ENCODE data around the gene CCNO.

The CCNO gene, protein sequence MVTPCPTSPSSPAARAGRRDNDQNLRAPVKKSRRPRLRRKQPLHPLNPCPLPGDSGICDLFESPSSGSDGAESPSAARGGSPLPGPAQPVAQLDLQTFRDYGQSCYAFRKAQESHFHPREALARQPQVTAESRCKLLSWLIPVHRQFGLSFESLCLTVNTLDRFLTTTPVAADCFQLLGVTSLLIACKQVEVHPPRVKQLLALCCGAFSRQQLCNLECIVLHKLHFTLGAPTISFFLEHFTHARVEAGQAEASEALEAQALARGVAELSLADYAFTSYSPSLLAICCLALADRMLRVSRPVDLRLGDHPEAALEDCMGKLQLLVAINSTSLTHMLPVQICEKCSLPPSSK

DNA sequence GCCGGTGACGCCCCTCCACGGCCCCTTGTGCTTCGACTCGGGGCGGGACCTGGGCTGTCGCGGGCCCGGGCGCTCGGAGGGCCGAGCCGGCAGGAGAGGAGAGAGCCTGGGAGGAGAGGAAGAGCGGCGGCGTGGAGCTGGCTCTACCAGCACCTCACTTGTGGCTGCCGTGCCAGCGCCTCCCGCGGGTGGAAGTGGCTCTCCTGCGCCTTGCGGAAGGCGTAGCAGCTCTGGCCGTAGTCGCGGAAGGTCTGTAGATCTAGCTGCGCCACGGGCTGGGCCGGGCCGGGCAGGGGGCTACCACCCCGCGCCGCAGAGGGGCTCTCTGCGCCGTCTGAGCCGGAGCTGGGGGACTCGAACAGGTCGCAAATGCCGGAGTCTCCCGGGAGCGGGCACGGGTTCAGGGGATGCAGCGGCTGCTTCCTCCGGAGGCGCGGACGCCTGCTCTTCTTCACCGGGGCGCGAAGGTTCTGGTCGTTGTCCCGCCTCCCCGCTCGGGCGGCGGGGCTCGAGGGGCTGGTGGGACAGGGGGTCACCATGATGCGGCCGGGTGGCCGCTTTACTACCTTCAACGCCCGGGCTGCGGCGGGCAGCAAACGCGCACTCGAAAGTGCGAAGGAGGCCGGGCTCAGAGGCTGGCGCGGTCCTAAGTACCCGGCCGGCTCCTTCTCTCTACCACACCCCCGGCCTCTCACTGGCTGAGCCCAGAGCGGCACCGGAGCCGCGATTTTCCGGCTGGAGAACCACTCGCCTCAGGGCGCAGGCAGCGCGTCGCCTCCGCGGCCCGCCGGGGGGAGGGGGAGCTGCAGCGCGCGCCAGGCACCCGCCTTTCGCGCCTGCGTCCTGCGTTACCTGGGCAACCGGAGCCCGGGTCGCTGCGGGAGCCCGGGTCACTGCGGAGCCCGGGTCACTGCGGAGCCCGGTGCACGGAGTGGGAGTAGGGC, at the start of gene CCNO:
CCNO (minus strand) TSS at position 624 of the 944 bp plus-strand sequence; CDS start at position 539, 85 bp downstream.
- DNase-seq, result peak; percentile 50 to 63

DNA sequence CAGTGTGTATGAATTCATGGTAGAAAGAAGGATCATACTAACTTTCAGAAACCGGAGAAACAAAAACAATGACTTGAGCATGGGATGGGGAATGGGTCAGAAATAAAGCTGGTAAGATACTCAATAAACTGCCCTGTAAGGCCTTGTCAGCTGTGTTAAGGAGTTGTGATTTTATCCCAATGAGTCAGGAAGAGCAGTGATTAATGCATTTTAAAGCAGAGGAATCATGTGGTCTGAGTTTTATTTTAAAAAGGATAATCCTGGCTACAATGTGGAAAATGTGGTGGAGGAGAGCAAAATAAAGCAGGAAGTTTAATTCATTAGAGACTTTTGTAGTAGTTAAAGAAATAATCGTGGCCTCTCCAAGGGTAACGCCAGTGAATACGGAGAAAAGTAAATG, 45.4 kb upstream of the CCNO start:
- DNase-seq, result no peak

DNA sequence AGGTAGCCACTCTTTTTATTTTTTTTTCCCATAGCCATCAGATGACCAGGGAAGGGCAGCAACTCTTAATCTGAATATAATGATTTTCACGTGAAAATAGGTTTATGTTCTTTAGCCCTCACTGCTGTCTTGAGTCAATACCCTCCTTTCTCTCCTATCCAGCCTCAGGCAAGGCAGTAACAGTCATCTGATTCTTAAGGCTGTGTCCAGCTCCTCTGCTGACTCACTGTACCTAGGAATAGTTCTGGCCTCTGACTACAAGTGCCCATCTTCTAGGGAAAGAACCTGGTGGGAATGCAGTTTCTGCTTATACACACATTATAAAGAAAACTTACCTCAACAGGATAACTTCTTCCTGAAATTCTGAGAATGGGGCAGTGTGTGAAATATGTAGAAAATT, 43.4 kb upstream of the CCNO start:
- no peak for DNase-seq

DNA sequence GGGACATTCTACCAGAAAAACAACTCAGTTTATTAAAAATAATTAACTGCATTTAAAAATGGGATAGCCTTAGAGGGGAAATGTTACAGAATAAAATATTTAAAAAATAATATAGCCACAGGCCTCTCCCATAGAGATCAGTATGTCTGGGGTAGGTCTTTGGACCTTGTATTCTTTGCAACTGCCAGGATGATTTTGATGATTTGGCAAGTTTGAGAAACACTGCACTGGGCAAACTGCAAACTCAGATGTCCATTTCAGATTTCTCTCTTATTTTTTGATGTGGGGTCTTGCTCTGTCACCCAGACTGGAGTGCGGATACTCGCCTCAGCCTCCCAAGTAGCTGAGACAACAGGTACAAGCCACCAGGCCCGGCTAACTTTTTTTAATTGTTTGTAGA, 24.9 kb upstream of the CCNO start:
- DNase-seq, result no peak

DNA sequence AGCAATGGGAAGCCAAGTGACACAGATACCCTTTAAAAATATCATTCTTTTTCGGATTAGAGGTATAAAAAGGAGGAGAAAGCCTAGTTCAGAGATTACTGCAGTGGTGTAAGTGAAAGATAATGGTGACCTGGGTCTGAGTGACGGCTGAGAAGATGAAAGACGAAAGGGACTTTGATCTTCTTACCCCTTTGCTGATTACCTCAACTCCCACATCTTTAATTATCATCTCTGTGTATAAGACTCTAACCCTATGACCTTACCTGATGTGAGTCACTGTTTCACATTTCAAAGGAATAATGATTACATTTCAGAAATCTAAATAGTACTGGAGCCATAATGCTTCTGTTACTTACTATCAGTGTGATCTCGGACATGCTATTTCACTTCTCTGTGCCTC, 21.4 kb upstream of the CCNO start:
- no peak for DNase-seq

DNA sequence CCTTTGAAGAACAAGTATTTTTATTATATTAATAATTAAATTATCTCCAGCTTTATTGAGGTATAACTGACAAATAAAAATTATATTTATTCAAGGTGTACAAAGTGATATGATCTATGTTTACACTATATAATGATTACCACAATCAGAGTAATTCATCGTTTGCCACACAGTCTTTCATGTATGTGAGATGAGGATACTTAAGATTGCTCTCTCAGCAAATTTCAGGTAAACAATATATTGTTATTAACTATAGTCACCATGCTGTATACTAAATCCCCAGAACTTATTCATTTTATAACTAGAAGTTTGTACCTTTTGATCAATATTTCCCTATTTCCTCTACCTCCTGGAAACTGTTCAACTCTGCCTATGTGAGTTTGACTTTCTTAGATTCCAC, 16.7 kb upstream of the CCNO start:
- no peak for DNase-seq

DNA sequence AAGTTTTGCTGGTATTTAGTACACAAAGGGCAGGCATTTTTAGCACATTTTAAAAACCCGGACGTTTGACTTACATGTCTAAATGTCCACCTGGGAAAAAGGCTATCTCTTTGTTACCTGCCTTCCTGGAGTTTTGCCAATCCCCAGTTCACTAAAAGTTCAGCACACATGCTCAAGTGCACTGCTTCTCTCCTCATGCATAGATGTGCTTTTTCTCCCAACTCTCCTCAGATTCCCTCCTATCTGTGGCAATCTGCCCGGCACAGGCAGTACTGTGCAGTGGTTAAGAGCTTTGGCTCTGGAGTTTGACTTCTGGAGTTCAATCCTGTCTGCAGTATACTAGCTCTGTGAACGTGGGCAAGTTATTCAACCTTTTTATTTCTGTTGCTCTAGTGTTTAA, 8.3 kb upstream of the CCNO start:
- DNase-seq, result no peak

DNA sequence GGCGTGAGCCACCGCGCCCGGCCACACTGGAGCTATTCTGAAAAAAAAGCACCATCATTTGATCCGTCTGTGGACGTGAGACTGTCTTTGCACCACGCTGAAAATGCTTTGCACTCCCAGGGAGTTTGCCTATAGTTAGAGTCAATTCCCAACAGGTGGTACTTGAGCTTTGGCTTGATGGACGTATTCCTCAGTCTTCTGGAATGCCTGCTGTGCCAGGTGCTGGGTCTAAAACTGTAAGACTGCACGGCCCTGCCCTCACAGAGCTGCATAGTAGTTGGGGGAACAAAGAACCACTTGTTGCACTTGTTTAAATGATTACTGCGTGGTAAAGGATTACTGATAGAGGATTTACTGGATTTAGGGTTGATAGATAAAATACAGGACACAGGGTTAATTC, 3.4 kb upstream of the CCNO start:
- DNase-seq, result no peak

DNA sequence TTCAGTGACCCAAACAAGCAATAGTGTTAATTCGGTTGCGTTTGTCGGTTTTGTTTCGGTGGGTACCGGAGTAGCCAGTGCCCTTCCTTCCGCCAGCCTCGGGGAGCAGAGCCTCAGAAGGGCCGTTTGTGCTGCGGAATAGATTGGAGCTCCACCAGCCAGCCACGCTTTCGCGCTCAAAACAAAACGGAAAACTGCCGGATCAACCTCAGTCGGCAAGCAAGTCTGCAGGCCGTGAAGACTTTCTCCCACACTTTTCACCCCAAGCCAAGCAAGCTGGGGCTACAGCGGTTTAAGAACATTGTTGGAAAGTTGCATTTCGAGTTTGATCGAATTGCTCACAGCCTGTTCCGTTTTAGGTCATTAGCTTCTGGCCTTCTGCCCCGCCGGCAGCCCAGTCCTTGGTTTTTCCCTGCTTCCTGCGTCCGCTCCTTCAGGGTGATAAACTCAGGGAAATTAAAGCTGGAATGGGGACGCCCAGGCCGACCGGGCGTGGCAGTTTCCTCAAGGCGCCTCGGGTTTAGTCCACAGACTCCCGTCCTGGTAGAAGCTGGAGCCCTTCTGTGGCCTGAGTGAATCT, 803 bp upstream of the CCNO start:
- DNase-seq, result no peak

DNA sequence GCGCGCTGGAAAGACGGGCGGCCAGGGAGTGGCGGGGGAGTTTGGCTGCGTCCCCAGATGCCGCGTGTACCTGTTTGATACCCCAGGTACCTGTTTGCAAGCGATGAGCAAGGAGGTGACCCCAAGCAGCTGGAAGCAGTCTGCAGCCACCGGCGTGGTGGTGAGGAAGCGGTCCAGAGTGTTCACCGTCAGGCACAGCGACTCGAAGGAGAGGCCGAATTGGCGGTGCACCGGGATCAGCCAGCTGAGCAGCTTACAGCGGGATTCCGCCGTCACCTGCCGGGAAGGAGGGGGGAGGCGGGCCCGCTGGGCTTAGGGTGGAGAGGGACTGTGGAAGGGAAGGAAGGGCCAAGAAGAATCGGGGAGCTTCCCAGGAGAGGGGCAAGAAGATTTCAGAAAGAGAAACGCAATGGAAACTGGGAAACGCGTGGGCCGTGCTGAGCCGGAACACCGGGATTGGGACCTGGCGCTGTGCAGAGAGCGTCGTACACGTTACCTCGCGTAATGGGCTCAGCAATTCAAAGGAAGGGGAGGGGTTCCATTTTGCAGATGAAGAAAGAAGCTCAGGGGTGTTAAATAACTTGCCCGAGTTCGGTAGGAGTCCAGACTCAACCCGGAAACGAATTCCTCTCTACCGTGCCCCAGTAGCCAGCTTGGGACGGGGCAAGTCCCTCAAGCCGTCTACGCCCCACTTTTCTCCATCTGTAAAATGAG, 980 bp downstream of the CCNO start:
- peak in 1 of 2 donors; percentile 14 for DNase-seq

DNA sequence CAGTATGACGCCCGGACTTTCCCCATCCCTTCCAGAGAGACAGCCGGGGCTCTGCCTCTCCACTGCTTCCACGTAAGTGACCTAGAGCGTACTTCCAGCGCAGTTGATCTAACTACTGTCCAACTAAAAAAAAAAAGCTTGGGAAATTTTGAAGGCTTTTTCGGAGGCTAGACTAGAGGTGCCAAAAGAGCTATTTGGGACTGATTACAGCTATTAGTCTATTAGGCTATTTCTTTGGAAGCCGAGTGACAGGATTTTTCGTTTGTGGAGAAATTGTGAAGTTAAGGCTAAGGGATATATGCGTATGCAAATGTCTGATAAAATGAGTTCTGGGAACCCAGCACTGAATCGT, 1.5 kb downstream of the CCNO start:
- DNase-seq, result no peak

DNA sequence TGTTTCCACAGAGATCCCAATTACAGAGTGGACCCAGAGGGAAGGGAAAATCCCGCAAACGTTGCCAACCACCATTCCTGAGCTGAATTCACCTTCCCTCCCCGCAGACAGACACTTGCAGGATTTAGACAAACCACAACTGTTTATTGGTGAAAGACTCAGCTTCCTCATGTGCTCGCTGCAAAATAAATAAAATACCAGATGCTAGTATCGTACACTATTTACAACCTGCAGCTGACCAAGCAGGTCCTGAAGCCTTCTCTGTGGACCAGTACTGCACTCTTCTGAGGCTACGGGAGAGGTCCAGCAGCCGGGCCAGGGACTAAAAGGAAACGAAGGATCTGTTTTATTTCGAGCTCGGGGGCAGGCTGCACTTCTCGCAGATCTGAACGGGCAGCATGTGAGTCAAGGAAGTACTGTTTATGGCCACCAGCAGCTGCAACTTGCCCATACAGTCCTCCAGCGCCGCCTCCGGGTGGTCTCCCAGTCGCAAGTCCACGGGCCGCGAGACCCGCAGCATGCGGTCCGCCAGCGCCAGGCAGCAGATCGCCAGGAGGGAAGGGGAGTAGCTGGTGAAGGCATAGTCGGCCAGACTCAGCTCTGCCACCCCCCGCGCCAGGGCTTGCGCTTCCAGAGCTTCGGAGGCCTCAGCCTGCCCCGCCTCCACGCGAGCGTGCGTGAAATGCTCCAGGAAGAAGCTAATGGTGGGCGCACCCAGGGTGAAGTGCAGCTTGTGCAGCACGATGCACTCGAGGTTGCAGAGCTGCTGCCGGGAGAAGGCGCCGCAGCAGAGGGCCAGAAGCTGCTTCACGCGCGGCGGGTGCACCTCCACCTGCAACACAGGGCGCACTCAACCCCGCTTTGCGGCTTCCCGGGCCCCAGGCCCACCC, 2.1 kb downstream of the CCNO start:
- DNase-seq, result peak in 1 of 2 donors; percentile 17

DNA sequence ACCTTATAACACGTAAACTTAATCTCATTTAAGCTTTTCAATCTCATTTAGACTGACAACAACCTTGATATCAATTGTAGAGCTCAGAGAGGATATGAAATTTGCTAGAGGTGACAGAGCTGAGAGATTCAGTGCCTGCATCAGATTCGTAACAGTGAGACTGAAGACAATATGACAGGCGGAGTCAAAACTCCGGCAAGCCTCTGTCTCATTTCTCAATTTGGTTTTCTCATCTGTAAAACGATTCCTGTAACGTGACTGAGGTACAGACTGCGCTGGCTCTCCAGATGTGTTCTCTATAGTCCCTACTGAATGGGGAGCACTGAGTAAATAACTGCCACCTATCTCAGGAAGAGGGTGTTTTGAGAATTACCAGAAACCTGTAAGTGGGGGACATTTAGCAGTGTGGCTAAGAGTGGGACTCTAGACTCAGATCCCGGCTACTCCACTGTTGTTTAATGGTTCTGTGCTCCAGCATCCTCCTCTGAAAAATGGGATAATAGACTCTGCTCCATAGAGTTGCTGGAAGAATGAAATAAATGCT, 3.2 kb downstream of the CCNO start:
- DNase-seq, result no peak

DNA sequence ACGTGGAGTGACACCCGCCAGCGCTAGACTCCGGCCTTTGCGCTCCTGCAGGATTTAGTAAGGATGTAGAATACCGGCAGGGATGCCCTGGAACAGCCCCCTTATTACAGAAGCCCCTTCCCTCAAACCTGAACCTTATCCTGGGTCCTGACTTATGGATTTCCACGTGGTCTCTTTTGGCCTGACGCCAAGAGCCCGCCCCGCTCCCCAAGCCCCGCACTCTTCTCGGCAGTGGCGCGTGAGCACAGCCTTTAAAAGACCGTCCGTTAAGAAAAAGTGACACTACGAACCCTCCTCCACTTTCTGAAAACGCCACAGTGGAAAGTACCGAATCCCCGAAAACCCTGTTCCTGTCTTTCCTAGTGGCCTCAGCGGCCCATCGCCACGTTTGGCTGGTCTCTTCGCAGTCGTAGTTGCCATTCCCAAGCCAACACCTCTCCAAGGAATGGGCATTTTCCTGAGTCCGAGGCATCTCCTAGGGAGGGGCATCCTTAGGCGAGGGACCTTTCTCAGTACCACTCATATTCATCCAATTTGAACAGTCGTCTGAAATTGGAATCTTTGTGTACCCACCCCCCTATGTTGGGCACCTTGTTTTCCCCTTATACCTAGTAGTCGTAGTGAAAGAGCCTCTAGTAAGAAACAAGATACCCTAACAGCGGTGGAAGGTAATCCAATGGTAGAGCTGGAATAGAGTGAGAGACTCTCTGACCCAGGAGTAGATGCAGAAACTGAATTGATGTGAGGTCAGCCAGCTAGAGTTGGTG, 5.6 kb downstream of the CCNO start:
- DNase-seq, result no peak

DNA sequence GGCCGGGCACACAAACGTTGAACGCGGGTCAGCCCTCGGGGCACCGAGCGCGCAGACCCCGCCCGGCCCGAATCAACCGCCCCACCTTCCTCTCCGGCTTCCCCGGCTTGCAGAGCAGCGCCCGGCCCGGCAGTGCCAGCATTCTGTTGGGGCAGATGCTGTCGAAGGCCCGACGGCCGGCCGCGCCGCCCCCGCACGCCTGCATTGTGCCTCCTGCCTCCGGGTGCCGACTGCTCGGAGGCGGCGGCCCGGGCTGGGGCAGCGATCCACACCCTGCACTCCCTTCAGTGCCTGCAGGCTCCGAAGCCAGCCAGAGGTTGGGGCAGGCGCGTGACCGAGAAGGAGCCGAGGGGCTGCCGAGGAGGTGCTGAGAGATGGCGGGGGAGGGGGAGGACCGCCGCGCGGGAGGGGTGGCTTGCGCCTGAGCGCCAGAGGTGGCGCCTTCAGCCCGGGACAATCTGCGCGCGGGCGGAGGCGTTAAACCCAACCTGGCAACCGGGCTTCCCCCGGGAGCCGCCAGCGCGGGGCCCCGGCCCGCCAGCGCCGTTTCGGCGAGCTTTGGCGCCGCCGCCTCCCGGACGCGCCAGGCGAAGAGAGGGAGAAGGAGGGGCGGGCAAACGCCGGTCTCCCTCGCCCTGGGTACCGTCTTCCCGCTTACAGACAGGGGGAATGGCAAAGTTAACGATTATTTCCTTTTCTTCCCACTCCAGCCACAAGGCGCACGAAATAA, 6.3 kb downstream of the CCNO start, which contains the start of gene MCIDAS:
MCIDAS (minus strand) TSS at position 382 of the 730 bp plus-strand sequence; CDS start at position 205, 177 bp downstream.
- DNase-seq, result peak; percentile 39 to 45

DNA sequence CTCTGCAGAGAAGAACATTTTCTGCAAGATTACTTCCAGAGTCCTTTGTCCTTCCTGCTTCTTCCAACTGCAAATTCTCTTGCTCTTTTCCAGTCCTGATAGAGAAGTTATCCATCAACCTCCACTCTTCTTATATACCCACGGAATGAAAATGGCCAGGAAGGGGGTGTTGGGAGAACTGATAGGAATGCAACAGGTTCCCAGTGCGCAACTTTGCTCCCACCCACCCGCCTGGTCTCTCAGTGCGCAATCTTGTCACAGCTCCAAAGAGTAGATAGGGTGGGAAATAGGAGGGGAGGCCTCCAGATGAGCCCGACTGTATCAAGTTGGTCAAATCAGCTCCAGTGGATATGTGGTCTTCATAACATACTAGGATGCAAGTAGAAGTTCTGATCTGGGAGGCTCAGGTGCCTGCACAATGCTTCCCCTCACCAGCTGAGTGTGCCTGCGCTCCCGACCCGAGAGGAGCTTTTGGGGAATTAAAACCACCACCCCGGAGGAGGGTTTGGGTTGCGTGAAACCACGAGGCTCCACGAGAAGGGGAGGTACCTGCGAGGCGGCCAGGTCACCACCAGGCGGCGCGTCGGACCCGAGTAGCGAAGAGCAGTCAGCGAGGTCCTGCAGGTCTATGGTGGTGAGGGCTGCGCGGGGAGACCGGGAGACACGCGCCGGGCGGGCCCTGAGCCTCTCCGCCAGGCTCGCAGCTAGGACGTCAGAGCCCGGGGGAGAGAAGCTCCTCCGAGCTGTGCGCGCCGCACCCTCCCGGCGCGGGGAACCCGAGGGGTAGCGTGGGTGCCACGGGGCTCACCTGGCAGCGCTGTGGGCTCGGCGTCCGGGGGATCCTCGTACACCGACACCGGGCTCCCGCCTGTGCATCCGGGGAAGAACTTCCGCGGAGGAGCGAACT, 7.1 kb downstream of the CCNO start:
- peak; percentile 33 to 41 for DNase-seq

DNA sequence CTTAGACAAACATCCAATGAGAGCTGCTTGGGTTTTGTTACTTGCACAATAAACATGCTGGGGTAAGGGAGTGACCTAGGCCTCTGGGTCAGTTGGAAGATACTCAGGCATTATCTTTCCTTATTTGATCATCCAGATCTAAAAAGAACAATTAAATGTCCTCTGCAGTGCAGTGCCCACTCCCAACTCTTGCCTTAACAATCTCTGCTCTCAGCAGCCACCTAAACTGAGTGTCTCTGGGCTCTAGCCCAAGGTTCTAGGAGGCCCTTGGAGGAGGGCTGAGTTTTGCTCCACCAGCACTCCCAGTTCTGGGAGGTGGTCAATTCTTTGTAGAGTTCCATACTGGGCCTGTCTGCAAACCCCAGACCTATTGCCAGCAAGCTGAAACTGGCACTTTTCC, 8.1 kb downstream of the CCNO start:
- DNase-seq, result no peak

DNA sequence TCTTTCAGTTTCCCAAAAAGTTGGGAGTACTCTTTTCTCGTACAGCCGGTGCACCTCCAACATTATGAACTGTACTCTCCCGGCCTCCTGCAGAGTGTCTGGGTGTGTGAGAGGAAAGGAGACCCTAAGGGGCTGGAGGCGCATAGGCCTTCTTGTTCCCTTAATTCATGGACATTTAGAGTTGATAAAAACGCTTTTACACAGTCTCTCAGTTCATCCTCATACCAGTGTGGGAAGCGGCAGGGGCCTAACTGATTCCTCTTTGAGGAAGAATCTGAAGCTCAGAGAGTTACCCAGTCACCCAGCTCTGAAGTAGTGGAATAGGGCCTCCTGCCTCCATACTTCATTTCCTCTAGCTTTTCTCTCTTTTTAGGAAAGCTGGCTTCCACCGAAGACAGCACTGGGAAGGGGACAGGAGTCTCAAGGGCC, 9.6 kb downstream of the CCNO start:
- DNase-seq, result no peak

Data from CD4-positive, alpha-beta T cell treated with Interleukin-4 for 1 hour (primary cell).